Mucosa of rectum (tissue), 2 donors: Measurements from ENCODE around the gene ZC3H18.

ENCODE experiments used
- H3K27ac ChIP-seq, 2 donors: one replicate each; pipeline ENCODE4 v1.7.0; 2013; ENCODE audit warnings: inconsistent platforms in 2 of 2, low read depth in 2 of 2, low read length in 2 of 2
- H3K27me3 ChIP-seq, 2 donors: one replicate each; pipeline ENCODE4 v1.7.0; 2013; ENCODE audit warnings: low read length in 2 of 2; ENCODE audit not compliant: control insufficient read depth in 2 of 2, insufficient read depth in 2 of 2
- H3K36me3 ChIP-seq, 2 donors: one replicate each; pipeline ENCODE4 v1.7.0; 2013; ENCODE audit warnings: low read length in 2 of 2; ENCODE audit not compliant: control insufficient read depth in 2 of 2, insufficient read depth in 2 of 2
- H3K4me1 ChIP-seq, 2 donors: one replicate each; pipeline ENCODE4 v1.7.0; 2013; ENCODE audit warnings: low read length in 2 of 2, mild to moderate bottlenecking in 1 of 2; ENCODE audit not compliant: control insufficient read depth in 2 of 2, insufficient read depth in 2 of 2
- H3K4me3 ChIP-seq, 2 donors: one replicate each; pipeline ENCODE4 v1.7.0; 2013; ENCODE audit warnings: low read length in 2 of 2
- H3K9ac ChIP-seq, 2 donors: one replicate each; pipeline ENCODE4 v1.7.0; 2013; ENCODE audit warnings: low read length in 2 of 2, low read depth in 1 of 2, mild to moderate bottlenecking in 1 of 2
- H3K9me3 ChIP-seq, 2 donors: one replicate each; pipeline ENCODE4 v1.7.0; 2013; ENCODE audit warnings: low read length in 2 of 2; ENCODE audit not compliant: control insufficient read depth in 2 of 2
- donor health status: healthy.
- donor health status: Normal muscosa, but diverticular disease.

ZC3H18 gene

DNA sequence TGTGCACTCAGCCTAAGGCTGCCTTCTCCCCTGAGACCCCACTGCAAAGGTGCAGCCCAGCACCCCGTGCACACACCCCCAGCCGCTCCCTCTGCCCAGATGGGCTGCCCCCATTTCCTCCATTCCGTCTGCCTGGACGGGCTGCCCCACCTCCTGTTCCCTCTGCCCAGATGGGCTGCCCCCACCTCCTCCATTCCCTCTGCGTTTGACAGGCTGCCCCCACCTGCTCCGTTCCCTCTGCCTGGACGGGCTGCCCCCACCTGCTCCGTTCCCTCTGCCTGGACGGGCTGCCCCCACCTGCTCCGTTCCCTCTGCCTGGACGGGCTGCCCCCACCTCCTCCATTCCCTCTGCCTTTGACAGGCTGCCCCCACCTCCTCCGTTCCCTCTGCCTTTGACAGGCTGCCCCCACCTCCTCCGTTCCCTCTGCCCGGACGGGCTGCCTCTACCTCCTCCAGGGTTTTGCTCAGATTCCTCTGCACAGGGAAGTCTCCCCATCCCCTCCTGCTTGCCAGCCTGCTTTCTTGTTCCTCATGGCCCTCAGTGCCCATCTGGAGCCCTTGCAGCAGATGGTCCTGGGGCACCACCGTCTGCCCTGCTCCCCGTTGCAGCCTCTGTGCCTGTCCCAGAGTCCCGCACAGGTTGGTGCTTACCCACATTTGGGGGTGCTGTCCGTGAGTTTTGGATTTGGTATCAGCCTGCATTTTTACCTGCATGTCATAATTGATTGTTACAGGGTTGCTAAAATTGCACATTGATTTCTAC, 44.8 kb downstream of the ZC3H18 start:
- H3K4me3 ChIP-seq, result no peak overlapping the region
- H3K9ac ChIP-seq, result no peak overlapping the region
- peaks cover 25 to 41% of the 10 kb centered on the region in 2 donors for H3K36me3 ChIP-seq
- peak overlapping the region in 1 of 2 donors; percentile 88 for H3K27ac ChIP-seq
- no peaks in the 10 kb centered on the region for H3K9me3 ChIP-seq
- H3K27me3 ChIP-seq, result no peaks in the 10 kb centered on the region
- H3K4me1 ChIP-seq, result peaks cover 30 to 34% of the 10 kb centered on the region in 2 donors

DNA sequence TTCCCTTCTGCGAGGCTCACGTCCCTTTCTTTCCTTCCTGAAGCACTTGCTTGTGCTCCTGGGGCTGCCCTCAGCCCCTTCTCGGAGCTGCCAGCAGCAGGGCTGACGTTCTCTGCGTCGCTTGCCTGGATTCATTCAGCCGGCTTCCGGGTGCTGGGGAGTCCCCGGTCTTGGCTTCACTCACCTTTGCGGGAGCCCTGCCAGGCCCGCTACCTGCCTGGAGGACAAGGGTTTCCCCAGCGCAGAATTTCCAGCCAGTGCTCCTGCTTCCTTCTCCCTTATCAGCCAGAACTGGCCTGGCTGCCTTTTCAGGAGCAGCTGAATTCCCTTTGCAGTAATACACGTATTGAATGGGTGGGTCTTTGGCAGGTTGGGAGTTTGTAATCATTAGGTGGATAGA, 46.1 kb downstream of the ZC3H18 start:
- Histone ChIP-seq H3K4me1 (peaks cover 30 to 35% of the 10 kb centered on the region in 2 donors), H3K9ac (peak overlapping the region; percentile 52), H3K27ac (peak overlapping the region; percentile 49 to 88), H3K9me3 (no peaks in the 10 kb centered on the region), H3K4me3 (peak overlapping the region in 1 of 2 donors; percentile 32), H3K36me3 (peaks cover 15 to 28% of the 10 kb centered on the region in 2 donors), H3K27me3 (no peaks in the 10 kb centered on the region)

DNA sequence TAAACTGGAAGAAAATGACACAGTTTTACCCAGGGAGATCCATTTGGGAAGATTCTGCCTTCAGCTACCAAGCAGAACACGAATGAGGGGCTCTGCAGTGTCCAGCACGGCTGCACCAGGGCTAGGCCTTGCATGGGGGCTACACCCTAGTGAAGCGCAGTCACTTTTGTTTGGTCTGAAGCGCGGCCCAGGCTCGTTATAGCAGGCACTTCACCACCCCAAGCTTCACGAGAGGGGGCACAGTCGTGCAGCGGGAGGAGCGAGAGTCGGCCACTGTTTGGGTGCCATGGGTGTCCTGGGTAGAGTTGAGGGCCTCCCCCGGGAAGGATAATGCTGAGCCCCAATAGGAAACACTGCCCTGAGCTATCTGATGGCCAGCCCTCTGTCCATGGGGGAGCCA, 46.5 kb downstream of the ZC3H18 start:
- peak overlapping the region in 1 of 2 donors; percentile 52 for H3K9ac ChIP-seq
- H3K4me1 ChIP-seq, result peaks cover 30 to 35% of the 10 kb centered on the region in 2 donors
- no peak overlapping the region for H3K4me3 ChIP-seq
- no peaks in the 10 kb centered on the region for H3K27me3 ChIP-seq
- H3K36me3 ChIP-seq, result peaks cover 11 to 25% of the 10 kb centered on the region in 2 donors
- H3K27ac ChIP-seq, result peak overlapping the region; percentile 49 to 88
- no peaks in the 10 kb centered on the region for H3K9me3 ChIP-seq

DNA sequence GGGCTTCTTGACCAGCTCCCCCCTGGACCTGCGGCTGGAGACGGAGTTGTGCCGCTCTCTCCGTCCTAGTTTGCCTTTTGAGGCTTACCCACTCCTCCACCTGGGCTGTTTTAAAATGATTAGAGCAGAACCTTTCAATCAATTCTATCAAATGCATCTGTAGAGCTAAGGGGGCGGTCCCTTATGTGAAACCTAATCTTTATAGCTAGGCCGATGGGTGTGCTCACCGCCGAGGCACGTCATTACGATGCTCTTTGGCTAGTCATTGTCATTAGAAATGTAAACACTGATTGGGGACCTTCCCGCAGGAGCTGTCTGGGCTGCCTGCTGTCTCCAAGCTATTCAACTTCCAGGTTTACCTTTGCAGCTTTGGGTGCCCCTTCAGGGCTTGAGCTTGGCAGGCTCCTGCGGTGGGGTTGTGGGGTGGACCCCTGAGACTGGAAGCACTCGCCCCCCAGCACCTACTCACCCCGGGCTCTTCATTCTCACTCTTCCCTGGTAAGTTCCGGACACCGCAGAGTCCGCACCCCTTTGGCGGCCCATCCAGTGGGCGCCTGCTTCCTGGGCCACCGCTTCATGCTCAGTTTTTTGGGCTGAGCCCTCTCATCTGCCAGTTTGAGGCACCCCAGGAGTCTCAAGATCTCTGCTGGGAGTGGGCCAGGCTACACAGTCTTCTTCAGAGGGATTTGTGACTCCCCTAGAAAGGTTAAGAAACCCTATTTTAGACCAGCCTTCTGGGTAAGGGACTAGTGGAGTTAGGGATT, 47.2 kb downstream of the ZC3H18 start:
- H3K27ac ChIP-seq, result peak overlapping the region; percentile 49 to 88
- peaks cover 15 to 29% of the 10 kb centered on the region in 2 donors for H3K36me3 ChIP-seq
- peak overlapping the region; percentile 32 to 52 for H3K9ac ChIP-seq
- no peaks in the 10 kb centered on the region for H3K27me3 ChIP-seq
- H3K4me3 ChIP-seq, result no peak overlapping the region
- H3K9me3 ChIP-seq, result no peaks in the 10 kb centered on the region
- peaks cover 30 to 35% of the 10 kb centered on the region in 2 donors for H3K4me1 ChIP-seq

DNA sequence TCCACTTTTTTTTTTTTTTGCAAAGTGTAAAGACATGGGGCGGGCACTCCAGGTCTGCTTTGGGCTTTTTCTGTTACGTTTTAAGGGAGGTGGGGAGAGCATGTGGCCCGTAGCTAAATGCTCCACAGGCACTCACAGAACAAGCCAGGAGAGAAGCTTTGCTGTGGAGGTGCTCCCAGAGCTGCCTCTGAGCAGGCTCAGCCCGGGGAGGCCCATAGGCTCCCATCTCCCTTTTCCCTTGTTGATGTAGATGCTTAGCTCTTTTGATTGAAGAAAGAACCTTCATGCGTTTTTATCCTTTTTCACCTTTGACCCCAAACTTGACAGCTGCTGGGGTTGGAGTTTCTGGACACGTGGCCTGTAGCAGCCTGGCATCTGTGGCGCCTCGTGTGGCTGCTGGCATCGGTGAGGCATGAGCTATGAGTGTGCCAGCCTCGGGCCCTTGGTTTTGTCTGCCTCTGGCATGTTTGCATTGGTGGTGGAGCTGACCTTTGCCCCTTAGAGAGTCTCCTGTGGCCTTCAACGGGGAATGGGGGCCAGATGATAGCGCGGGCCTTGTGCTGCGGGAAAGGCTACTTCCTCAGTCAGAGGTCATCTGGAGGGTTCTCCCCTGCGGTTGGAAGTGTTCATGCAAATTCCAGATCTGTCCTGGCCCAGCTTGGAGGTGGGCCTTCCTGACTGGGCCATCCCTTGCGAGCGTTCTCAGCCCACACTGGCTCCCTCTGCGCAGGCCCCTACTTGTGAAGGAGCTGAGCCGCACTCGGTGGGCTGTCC, 48.2 kb downstream of the ZC3H18 start:
- Histone ChIP-seq H3K4me3 (no peak overlapping the region), H3K9ac (no peak overlapping the region), H3K9me3 (no peaks in the 10 kb centered on the region)

DNA sequence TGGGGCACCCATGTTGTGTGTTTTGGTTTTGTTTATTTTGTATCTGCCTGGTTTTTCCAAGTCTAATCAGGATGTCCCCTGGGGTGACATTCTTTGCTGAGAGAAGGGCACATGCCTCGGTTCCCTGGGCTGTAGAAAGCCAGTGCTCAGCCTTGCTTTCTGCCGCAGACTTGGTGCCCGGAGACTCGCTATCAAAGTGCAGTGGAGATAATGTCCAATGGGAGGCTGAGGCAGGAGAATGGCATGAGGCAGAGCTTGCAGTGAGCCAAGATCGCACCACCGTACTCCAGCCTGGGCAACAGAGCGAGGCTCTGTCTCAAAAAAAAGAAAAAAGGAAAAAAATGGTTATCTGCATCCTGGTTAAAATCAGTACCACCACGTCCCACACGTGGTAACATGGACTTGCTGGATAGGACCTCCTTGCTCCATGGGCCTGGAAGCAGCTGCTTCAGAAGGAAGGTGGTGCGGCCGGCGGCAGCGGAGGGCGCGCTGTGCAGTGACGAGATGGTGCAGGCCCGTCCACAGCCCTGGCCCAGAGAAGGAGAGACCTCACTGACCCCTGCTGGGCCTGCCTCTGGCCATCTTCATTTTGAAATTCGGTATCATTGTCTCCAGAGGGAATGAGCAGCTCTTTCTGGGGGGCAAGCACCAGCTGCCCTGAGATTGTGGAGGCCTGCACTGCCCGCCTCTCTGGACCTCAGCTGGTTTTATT, 48.9 kb downstream of the ZC3H18 start:
- no peak overlapping the region for H3K4me3 ChIP-seq
- H3K4me1 ChIP-seq, result peaks cover 30 to 35% of the 10 kb centered on the region in 2 donors
- no peaks in the 10 kb centered on the region for H3K27me3 ChIP-seq
- peaks cover 27 to 38% of the 10 kb centered on the region in 2 donors for H3K36me3 ChIP-seq
- no peak overlapping the region for H3K9ac ChIP-seq
- peak overlapping the region in 1 of 2 donors; percentile 48 for H3K27ac ChIP-seq
- no peaks in the 10 kb centered on the region for H3K9me3 ChIP-seq

More for the DNA sequence above, 48.2 kb downstream of the ZC3H18 start:
- Histone ChIP-seq H3K4me1 (peaks cover 30 to 35% of the 10 kb centered on the region in 2 donors), H3K27me3 (no peaks in the 10 kb centered on the region), H3K36me3 (peaks cover 24 to 33% of the 10 kb centered on the region in 2 donors), H3K27ac (peak overlapping the region in 1 of 2 donors; percentile 9)

DNA sequence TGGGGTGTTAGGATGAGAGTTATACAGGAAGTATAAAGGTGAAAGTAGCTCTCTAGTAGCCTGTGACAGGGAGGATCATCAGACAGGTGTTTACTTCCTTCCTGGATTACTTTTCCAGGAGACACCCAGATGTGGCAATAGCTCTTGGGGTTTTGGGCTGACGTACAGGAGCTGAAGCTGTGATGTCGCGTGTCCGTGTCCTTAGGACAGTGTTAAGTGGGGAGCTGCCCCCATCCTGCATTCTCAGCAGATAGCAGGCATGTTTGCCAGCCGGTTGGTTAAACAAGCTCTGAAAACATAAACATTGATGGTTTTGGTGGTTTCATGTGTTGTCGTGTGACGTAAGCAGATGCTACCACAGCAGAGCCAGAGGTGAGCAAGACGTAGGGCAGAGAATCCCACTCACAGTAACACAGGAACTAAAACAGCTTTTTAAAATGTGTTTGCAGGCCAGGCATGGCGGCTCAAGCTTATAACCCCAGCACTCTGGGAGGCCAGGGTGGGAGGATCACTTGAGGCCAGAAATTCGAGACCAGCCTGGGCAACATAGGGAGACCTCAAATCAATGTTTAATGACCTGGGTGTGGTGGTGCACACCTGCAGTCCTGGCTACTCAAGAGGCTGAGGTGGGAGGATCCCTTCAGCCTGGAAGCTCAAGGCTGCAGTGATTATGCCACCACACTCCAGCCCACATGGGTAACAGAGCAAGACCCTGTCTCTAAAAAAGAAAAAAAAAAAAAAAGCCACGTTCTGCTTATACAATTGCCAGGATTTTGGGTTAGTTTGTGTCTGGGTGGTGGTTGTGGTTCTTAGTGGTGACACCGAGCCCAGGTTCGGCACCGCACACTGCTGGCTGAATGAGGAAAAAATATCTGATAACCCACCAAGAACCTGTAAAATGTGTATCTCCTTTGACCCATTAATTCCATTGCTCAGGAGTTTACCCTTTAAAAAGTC, 49.9 kb downstream of the ZC3H18 start:
- Histone ChIP-seq H3K36me3 (peaks cover 30 to 41% of the 10 kb centered on the region in 2 donors), H3K27ac (peak overlapping the region; percentile 47 to 48), H3K27me3 (no peaks in the 10 kb centered on the region), H3K4me3 (no peak overlapping the region), H3K4me1 (peaks cover 30 to 35% of the 10 kb centered on the region in 2 donors), H3K9me3 (no peaks in the 10 kb centered on the region), H3K9ac (no peak overlapping the region)

DNA sequence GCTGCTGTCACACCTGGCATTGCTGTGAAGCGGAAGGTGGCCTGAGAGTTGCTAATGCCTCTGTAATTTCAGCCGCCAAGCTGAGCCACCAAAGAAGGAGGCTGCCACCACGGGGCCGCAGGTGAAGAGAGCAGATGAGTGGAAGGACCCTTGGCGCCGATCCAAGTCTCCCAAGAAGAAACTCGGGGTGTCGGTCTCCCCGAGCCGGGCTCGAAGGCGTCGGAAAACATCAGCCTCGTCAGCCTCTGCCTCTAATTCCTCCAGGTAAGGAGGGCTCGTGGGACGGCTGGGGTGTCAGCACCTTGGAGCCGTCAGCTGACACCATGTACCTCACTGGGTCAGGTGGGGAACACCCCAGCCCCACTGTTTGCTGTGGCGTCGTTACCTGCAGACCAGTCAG, 51.9 kb downstream of the ZC3H18 start:
- peaks cover 36 to 40% of the 10 kb centered on the region in 2 donors for H3K36me3 ChIP-seq
- no peak overlapping the region for H3K27ac ChIP-seq

More for the DNA sequence above, 51.9 kb downstream of the ZC3H18 start:
- no peak overlapping the region for H3K9ac ChIP-seq
- peaks cover 14 to 20% of the 10 kb centered on the region in 2 donors for H3K4me1 ChIP-seq
- H3K4me3 ChIP-seq, result no peak overlapping the region
- H3K9me3 ChIP-seq, result no peaks in the 10 kb centered on the region
- H3K27me3 ChIP-seq, result no peaks in the 10 kb centered on the region
